Peyer's patch (tissue), 4 donors: Measurements from ENCODE around the gene THSD1.

Experiments
- POLR2A ChIP-seq, 2 donors: fragments of 450-650 bp; IDR thresholded peaks; one replicate each; pipeline ENCODE4 v1.5.1; 2017; ENCODE audit warnings: antibody characterized with exemption in 2 of 2, mild to moderate bottlenecking in 2 of 2, moderate library complexity in 2 of 2
- TF ChIP-seq, protein P1 (sequence below), 6 experiments: fragments of 450-650 bp in 4 of 6; fragments of 200-600 bp in 2 of 6; sonication (generic) in 1 of 6; IDR thresholded peaks; one replicate each; pipeline ENCODE4 v1.5.1; 2017 to 2019; ENCODE audit warnings: antibody characterized with exemption in 6 of 6, mild to moderate bottlenecking in 3 of 6, moderate library complexity in 1 of 6

GRCh38 chr13:52393572-52394357 is 12.2 kb downstream of the THSD1 start:
- TF ChIP-seq POLR2A (IDR thresholded peaks at IDR 0.05) = no peak
- TF ChIP-seq, protein P1, sequence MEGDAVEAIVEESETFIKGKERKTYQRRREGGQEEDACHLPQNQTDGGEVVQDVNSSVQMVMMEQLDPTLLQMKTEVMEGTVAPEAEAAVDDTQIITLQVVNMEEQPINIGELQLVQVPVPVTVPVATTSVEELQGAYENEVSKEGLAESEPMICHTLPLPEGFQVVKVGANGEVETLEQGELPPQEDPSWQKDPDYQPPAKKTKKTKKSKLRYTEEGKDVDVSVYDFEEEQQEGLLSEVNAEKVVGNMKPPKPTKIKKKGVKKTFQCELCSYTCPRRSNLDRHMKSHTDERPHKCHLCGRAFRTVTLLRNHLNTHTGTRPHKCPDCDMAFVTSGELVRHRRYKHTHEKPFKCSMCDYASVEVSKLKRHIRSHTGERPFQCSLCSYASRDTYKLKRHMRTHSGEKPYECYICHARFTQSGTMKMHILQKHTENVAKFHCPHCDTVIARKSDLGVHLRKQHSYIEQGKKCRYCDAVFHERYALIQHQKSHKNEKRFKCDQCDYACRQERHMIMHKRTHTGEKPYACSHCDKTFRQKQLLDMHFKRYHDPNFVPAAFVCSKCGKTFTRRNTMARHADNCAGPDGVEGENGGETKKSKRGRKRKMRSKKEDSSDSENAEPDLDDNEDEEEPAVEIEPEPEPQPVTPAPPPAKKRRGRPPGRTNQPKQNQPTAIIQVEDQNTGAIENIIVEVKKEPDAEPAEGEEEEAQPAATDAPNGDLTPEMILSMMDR (IDR thresholded peaks at IDR 0.05) = no peak
